Trophoblast cell (in vitro differentiated cells and primary cell): ENCODE data around the gene SPTA1.

Source experiments
- DNase-seq, 2 donors: peaks; one replicate each; pipeline ENCODE4 v3.0.0-alpha.2; 2016
- H2AFZ ChIP-seq: 2 replicates; pipeline ENCODE4 v1.6.1; 2013; ENCODE audit warnings: low read length, moderate library complexity, mild to moderate bottlenecking; ENCODE audit not compliant: insufficient read depth, poor library complexity
- H2AK5ac ChIP-seq: 2 replicates; pipeline ENCODE4 v1.6.1; 2013; ENCODE audit warnings: mild to moderate bottlenecking, low read length
- H2BK120ac ChIP-seq: 2 replicates; pipeline ENCODE4 v1.6.1; 2013; ENCODE audit warnings: low read length, mild to moderate bottlenecking, moderate library complexity; ENCODE audit not compliant: insufficient read depth, poor library complexity
- H2BK12ac ChIP-seq: 2 replicates; pipeline ENCODE4 v1.6.1; 2013; ENCODE audit warnings: mild to moderate bottlenecking, low read length, moderate library complexity
- H2BK5ac ChIP-seq: 2 replicates; pipeline ENCODE4 v1.6.1; 2013; ENCODE audit warnings: low read length, low read depth, moderate library complexity, mild to moderate bottlenecking; ENCODE audit not compliant: poor library complexity
- H3K14ac ChIP-seq: 2 replicates; pipeline ENCODE4 v1.6.1; 2013; ENCODE audit warnings: mild to moderate bottlenecking, low read length
- H3K18ac ChIP-seq: 2 replicates; pipeline ENCODE4 v1.6.1; 2013; ENCODE audit warnings: mild to moderate bottlenecking, low read length
- H3K23ac ChIP-seq: 2 replicates; pipeline ENCODE4 v1.6.1; 2013; ENCODE audit warnings: low read length
- H3K27ac ChIP-seq: 2 replicates; pipeline ENCODE4 v1.5.1; 2013; ENCODE audit warnings: low read depth, mild to moderate bottlenecking, inconsistent platforms, low read length, moderate library complexity
- H3K27me3 ChIP-seq: 2 replicates; pipeline ENCODE4 v1.6.1; 2013; ENCODE audit warnings: inconsistent platforms, mild to moderate bottlenecking, low read length, moderate library complexity; ENCODE audit not compliant: insufficient read depth
- H3K36me3 ChIP-seq, 2 experiments: 1 replicate in 1 of 2; 2 replicates in 1 of 2; pipeline ENCODE4 v1.6.1; 2013; ENCODE audit warnings: low read length in 2 of 2, mild to moderate bottlenecking in 2 of 2, moderate library complexity in 1 of 2; ENCODE audit not compliant: insufficient read depth in 2 of 2, control insufficient read depth in 1 of 2
- H3K4ac ChIP-seq: 2 replicates; pipeline ENCODE4 v1.6.1; 2013; ENCODE audit warnings: low read depth, mild to moderate bottlenecking, low read length, moderate library complexity
- H3K4me1 ChIP-seq, 2 experiments: 1 replicate in 1 of 2; 2 replicates in 1 of 2; pipeline ENCODE4 v1.6.1; 2013; ENCODE audit warnings: low read length in 2 of 2, mild to moderate bottlenecking in 2 of 2, moderate library complexity in 1 of 2; ENCODE audit not compliant: insufficient read depth in 2 of 2, control insufficient read depth in 1 of 2
- H3K4me2 ChIP-seq: 2 replicates; pipeline ENCODE4 v1.6.1; 2013; ENCODE audit warnings: inconsistent platforms, mild to moderate bottlenecking, low read length, moderate library complexity
- H3K4me3 ChIP-seq: 2 replicates; pipeline ENCODE4 v1.5.1; 2013; ENCODE audit warnings: mild to moderate bottlenecking, low read depth, low read length, inconsistent platforms
- H3K79me1 ChIP-seq: one replicate; pipeline ENCODE4 v1.6.1; 2013; ENCODE audit warnings: low read length
- H3K79me2 ChIP-seq: 2 replicates; pipeline ENCODE4 v1.6.1; 2013; ENCODE audit warnings: low read length, mild to moderate bottlenecking; ENCODE audit not compliant: control insufficient read depth, insufficient read depth, poor library complexity
- H3K9ac ChIP-seq: 2 replicates; pipeline ENCODE4 v1.6.1; 2013; ENCODE audit warnings: mild to moderate bottlenecking, low read length
- H3K9me3 ChIP-seq: 2 replicates; pipeline ENCODE4 v1.6.1; 2013; ENCODE audit warnings: low read depth, mild to moderate bottlenecking, control low read depth, inconsistent platforms, low read length; ENCODE audit not compliant: insufficient read depth
- H4K12ac ChIP-seq: 2 replicates; pipeline ENCODE4 v1.6.1; 2013; ENCODE audit warnings: low read depth, mild to moderate bottlenecking, low read length, moderate library complexity
- H4K8ac ChIP-seq: 2 replicates; pipeline ENCODE4 v1.6.1; 2013; ENCODE audit warnings: low read depth, mild to moderate bottlenecking, low read length, moderate library complexity
- H4K91ac ChIP-seq: one replicate; pipeline ENCODE4 v1.6.1; 2013; ENCODE audit warnings: low read depth, mild to moderate bottlenecking, low read length, moderate library complexity
- WGBS: extraction: QIAGEN DNeasy Blood & Tissue Kit; methylation state at CpG from one replicate; pipeline ENCODE4 v1.1.7; 2013; ENCODE audit warnings: missing lambda C conversion rate; ENCODE audit not compliant: insufficient read length, insufficient coverage; ENCODE audit errors: extremely low coverage; 5-methylcytosine and 5-hydroxymethylcytosine counted together

The SPTA1 gene

DNA sequence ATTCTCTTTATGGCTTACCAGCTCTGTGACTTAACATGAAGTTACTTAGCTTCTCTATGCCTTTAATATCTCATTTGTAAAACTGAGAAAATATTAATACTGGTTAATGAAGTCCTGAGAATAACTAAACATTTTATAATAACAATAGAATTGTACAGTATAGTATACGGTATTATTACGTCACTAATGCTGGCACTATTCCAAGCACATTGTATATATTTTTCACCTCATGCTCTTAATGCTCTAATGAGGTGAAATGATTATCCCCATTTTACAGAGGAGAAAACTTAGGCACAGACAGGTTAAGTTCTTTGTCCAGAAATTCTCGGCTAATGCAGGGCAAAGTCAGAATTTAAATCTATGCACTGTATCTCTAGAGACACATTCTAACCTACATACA is 33.1 kb upstream of the SPTA1 start:
- DNase-seq, result no peak
- H3K9ac ChIP-seq, result no peak overlapping the region
- no peaks in the 10 kb centered on the region for H3K27me3 ChIP-seq
- no peaks in the 10 kb centered on the region for H3K9me3 ChIP-seq
- no peak overlapping the region for H3K23ac ChIP-seq
- no peak overlapping the region for H4K91ac ChIP-seq
- no peak overlapping the region for H4K12ac ChIP-seq
- no peaks in the 10 kb centered on the region for H3K36me3 ChIP-seq
- H3K79me2 ChIP-seq, result no peaks in the 10 kb centered on the region
- no peak overlapping the region for H2BK12ac ChIP-seq
- no peaks in the 10 kb centered on the region for H3K79me1 ChIP-seq
- no CpG with 5 or more reads among the region's 3 CpGs for WGBS
- no peak overlapping the region for H3K4me2 ChIP-seq
- no peak overlapping the region for H4K8ac ChIP-seq
- no peak overlapping the region for H2AFZ ChIP-seq
- H2AK5ac ChIP-seq, result no peak overlapping the region
- H3K4ac ChIP-seq, result no peak overlapping the region
- no peak overlapping the region for H2BK5ac ChIP-seq
- no peak overlapping the region for H3K18ac ChIP-seq
- H3K27ac ChIP-seq, result no peak overlapping the region
- no peak overlapping the region for H2BK120ac ChIP-seq
- no peaks in the 10 kb centered on the region for H3K4me1 ChIP-seq
- no peak overlapping the region for H3K4me3 ChIP-seq
- H3K14ac ChIP-seq, result no peak overlapping the region

DNA sequence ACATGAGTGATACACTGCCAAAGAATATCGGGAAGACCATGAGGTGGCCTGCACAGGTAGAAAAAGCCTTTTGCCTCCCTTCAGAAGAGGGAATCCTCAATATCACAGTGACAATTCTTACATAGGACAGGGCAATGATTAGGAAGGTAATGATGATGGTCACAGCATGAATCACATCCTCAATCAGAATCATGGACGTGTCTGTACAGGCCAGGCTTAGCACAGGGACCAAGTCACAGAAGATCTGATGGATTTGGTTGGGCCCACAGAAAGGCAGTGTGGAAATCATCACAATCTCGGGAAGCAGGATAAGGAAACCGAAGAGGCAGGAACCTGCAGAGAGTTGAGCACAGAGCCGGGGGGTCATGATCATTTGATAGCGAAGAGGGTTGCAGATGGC is 30.8 kb upstream of the SPTA1 start:
- H3K9me3 ChIP-seq, result no peaks in the 10 kb centered on the region
- H2AFZ ChIP-seq, result no peak overlapping the region
- H3K18ac ChIP-seq, result no peak overlapping the region
- no peak overlapping the region for H2BK12ac ChIP-seq
- H3K4me2 ChIP-seq, result no peak overlapping the region
- H3K9ac ChIP-seq, result no peak overlapping the region
- no peak overlapping the region for H4K12ac ChIP-seq
- no peak overlapping the region for H3K4me3 ChIP-seq
- no peaks in the 10 kb centered on the region for H3K27me3 ChIP-seq
- no peak overlapping the region for H3K23ac ChIP-seq
- no peak overlapping the region for H3K4ac ChIP-seq
- no peaks in the 10 kb centered on the region for H3K36me3 ChIP-seq
- H3K27ac ChIP-seq, result no peak overlapping the region
- DNase-seq, result no peak
- no peak overlapping the region for H4K8ac ChIP-seq
- no peaks in the 10 kb centered on the region for H3K79me2 ChIP-seq
- no peaks in the 10 kb centered on the region for H3K4me1 ChIP-seq
- H4K91ac ChIP-seq, result no peak overlapping the region
- H2BK120ac ChIP-seq, result no peak overlapping the region
- no peak overlapping the region for H2BK5ac ChIP-seq
- WGBS, result no CpG with 5 or more reads among the region's 6 CpGs
- H3K79me1 ChIP-seq, result no peaks in the 10 kb centered on the region
- no peak overlapping the region for H3K14ac ChIP-seq
- no peak overlapping the region for H2AK5ac ChIP-seq

DNA sequence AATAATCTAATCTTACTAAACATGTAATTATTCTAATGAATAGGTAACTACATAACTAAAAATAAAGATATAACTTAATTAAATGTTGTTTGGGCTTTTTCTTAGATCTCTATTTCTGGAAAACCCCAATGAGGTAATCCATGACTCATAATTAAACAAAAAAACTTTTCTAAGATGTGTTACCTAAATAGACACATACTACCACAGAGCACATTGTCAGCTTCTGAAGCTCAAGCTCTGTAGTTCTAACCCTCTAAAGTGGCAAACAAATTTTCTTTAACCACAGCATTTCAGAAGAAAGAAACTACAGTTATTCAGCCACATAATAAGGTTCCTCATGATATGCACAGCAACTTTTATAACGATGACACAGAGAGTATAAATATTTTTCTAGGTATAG is 29.8 kb upstream of the SPTA1 start:
- H4K91ac ChIP-seq, result no peak overlapping the region
- no peak overlapping the region for H2AK5ac ChIP-seq
- no peak overlapping the region for H3K4me3 ChIP-seq
- H2AFZ ChIP-seq, result no peak overlapping the region
- no peak overlapping the region for H4K8ac ChIP-seq
- WGBS, result no CpG with 5 or more reads among the region's 1 CpG
- H3K23ac ChIP-seq, result no peak overlapping the region
- no peak overlapping the region for H3K27ac ChIP-seq
- no peaks in the 10 kb centered on the region for H3K79me2 ChIP-seq
- H2BK120ac ChIP-seq, result no peak overlapping the region
- no peak overlapping the region for H3K9ac ChIP-seq
- no peak overlapping the region for H3K4me2 ChIP-seq
- no peaks in the 10 kb centered on the region for H3K4me1 ChIP-seq
- H4K12ac ChIP-seq, result no peak overlapping the region
- H3K36me3 ChIP-seq, result no peaks in the 10 kb centered on the region
- H3K79me1 ChIP-seq, result no peaks in the 10 kb centered on the region
- H2BK12ac ChIP-seq, result no peak overlapping the region
- H3K14ac ChIP-seq, result no peak overlapping the region
- H3K4ac ChIP-seq, result no peak overlapping the region
- no peak for DNase-seq
- no peak overlapping the region for H2BK5ac ChIP-seq
- H3K9me3 ChIP-seq, result no peaks in the 10 kb centered on the region
- H3K27me3 ChIP-seq, result no peaks in the 10 kb centered on the region
- H3K18ac ChIP-seq, result no peak overlapping the region

DNA sequence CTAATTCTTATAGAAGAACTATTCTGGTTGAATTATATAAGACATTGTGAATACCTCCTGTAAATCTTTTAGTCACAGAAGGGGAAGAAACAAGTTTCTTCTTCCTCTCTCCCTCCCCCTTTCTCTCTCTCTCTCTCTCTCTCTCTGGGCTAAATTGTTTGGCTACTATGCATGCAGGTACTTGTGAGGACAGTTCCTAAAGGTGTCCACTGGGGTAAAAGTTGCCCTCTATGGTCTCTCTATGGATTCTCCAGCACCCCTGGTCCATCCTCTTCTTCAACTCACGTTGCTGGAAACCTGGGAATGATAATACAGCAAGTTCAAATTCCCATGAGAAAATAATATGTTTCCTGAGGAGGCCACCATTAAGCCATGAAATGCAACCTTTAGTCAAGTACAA is 28.2 kb upstream of the SPTA1 start:
- no peak overlapping the region for H3K27ac ChIP-seq
- no peaks in the 10 kb centered on the region for H3K27me3 ChIP-seq
- H4K91ac ChIP-seq, result no peak overlapping the region
- H3K4me1 ChIP-seq, result no peaks in the 10 kb centered on the region
- no peak overlapping the region for H3K23ac ChIP-seq
- H3K79me1 ChIP-seq, result no peaks in the 10 kb centered on the region
- no peak overlapping the region for H3K14ac ChIP-seq
- no peak overlapping the region for H4K12ac ChIP-seq
- H2BK120ac ChIP-seq, result no peak overlapping the region
- no peak overlapping the region for H3K9ac ChIP-seq
- H2AFZ ChIP-seq, result no peak overlapping the region
- H3K36me3 ChIP-seq, result no peaks in the 10 kb centered on the region
- no peak overlapping the region for H2AK5ac ChIP-seq
- no peak overlapping the region for H3K18ac ChIP-seq
- no peak overlapping the region for H2BK12ac ChIP-seq
- no peak overlapping the region for H3K4me2 ChIP-seq
- no peaks in the 10 kb centered on the region for H3K79me2 ChIP-seq
- no peak overlapping the region for H2BK5ac ChIP-seq
- WGBS, result no CpG with 5 or more reads among the region's 1 CpG
- H4K8ac ChIP-seq, result no peak overlapping the region
- H3K4ac ChIP-seq, result no peak overlapping the region
- no peaks in the 10 kb centered on the region for H3K9me3 ChIP-seq
- no peak overlapping the region for H3K4me3 ChIP-seq
- no peak for DNase-seq
